Caco-2 (cell line): ENCODE results near the gene PYGL. TPM values are rescaled to one million over a fixed set of nuclear protein-coding genes. Genes with fewer than 3 reads are reported as not detected.

Experiments used
- BruUV-seq: library from RNA; stranded (reverse); fragments of 400-500 nt; replicated peaks from 2 replicates; lab custom pipeline; 2021; lab: Mats Ljungman, UMichigan
- CTCF ChIA-PET: fragments of 300-600 bp; sonication (Branson Sonifier 250); formaldehyde crosslinking; loops from one replicate; lab custom pipeline; 2022; ENCODE audit warnings: antibody characterized with exemption; lab: Charles Lee
- POLR2A ChIA-PET: fragments of 300-600 bp; sonication (Branson Sonifier 250); formaldehyde crosslinking; loops from one replicate; lab custom pipeline; 2022; ENCODE audit warnings: antibody characterized with exemption; lab: Charles Lee
- DNase-seq, 2 experiments: peaks; one replicate each; pipeline versions ENCODE4 v3.0.0 to v3.0.0-alpha.2; 2020 to 2022
- H3K27me3 ChIP-seq: replicated peaks from 2 replicates; pipeline ENCODE4 v1.6.0; 2011; ENCODE audit warnings: low read length; ENCODE audit not compliant: control insufficient read depth, insufficient read depth
- H3K36me3 ChIP-seq: 2 replicates; pipeline ENCODE4 v1.5.1; 2011; ENCODE audit warnings: low read length; ENCODE audit not compliant: control insufficient read depth, insufficient read depth
- H3K4me1 ChIP-seq: fragments of 250-450 bp; sonication (Bioruptor Pico); 2 replicates; pipeline ENCODE4 v1.5.1; 2020; ENCODE audit warnings: mild to moderate bottlenecking
- H3K4me3 ChIP-seq: 2 replicates; pipeline ENCODE4 v1.5.1; 2011; ENCODE audit warnings: low read depth, mild to moderate bottlenecking, control low read depth, low read length
- H3K9me3 ChIP-seq: fragments of 250-450 bp; sonication (Bioruptor Pico); 2 replicates; pipeline ENCODE4 v1.5.1; 2020; ENCODE audit warnings: mild to moderate bottlenecking, moderate library complexity
- H3K27ac Mint-ChIP-seq: one replicate; pipeline ENCODE4 v1.8.0; 2022; ENCODE audit warnings: mixed read lengths; ENCODE audit not compliant: unreplicated experiment
- H3K27me3 Mint-ChIP-seq: one replicate; pipeline ENCODE4 v1.8.0; 2022; ENCODE audit warnings: mixed read lengths; ENCODE audit not compliant: insufficient read depth, unreplicated experiment
- H3K36me3 Mint-ChIP-seq: one replicate; pipeline ENCODE4 v1.8.0; 2022; ENCODE audit warnings: mild to moderate bottlenecking, mixed read lengths; ENCODE audit not compliant: insufficient read depth, unreplicated experiment
- H3K4me1 Mint-ChIP-seq: one replicate; pipeline ENCODE4 v1.8.0; 2022; ENCODE audit warnings: low read depth, mixed read lengths; ENCODE audit not compliant: unreplicated experiment
- H3K4me3 Mint-ChIP-seq: one replicate; pipeline ENCODE4 v1.8.0; 2022; ENCODE audit warnings: mild to moderate bottlenecking, moderate library complexity, mixed read lengths; ENCODE audit not compliant: unreplicated experiment
- H3K9me3 Mint-ChIP-seq: one replicate; pipeline ENCODE4 v1.8.0; 2022; ENCODE audit warnings: mixed read lengths; ENCODE audit not compliant: unreplicated experiment
- CTCF ChIP-seq, 2 experiments: fragments of 200-600 bp in 1 of 2; IDR thresholded peaks; 1 replicate in 1 of 2; 2 replicates in 1 of 2; pipeline versions ENCODE4 v1.5.1 to v1.8.0; 2011 to 2022; ENCODE audit warnings: antibody characterized with exemption in 1 of 2, control low read depth in 1 of 2, inconsistent platforms in 1 of 2, low read depth in 1 of 2, low read length in 1 of 2, mild to moderate bottlenecking in 1 of 2, moderate library complexity in 1 of 2; ENCODE audit not compliant: insufficient read depth in 1 of 2, severe bottlenecking in 1 of 2, unreplicated experiment in 1 of 2
- intact Hi-C: fragments of 100-400 bp; cut with micrococcal nuclease; formaldehyde crosslinking; loops from one replicate; pipeline ENCODE4 v1.10.0; 2022; ENCODE audit not compliant: unreplicated experiment
- total RNA-seq: library from RNA; stranded (reverse); gene quantifications from 2 replicates; pipeline ENCODE4 v1.2.3, GENCODE V29; 2022

PYGL gene
- total RNA-seq, 1 experiment from 2014 or later: 98.1 TPM

GRCh38 chr14:50865391-50866076, 78.7 kb downstream of the PYGL start:
- Histone ChIP-seq H3K27me3 (no peaks in the 10 kb centered on the region; the same call in 1 of the 2 replicates), H3K4me1 (no peaks in the 10 kb centered on the region), H3K4me3 (no peak overlapping the region), H3K9me3 (no peaks in the 10 kb centered on the region), H3K36me3 (no peaks in the 10 kb centered on the region)
- ChIA-PET CTCF (no interaction called here), POLR2A (no interaction called here)
- Mint-ChIP-seq H3K36me3 (no peaks in the 10 kb centered on the region), H3K4me3 (no peak overlapping the region), H3K4me1 (no peaks in the 10 kb centered on the region), H3K27ac (no peak overlapping the region), H3K27me3 (peaks cover 9% of the 10 kb centered on the region), H3K9me3 (no peaks in the 10 kb centered on the region)
- BruUV-seq: no TSS peak
- no peak for DNase-seq
- intact Hi-C loops: no loop called here
- no peak for TF ChIP-seq CTCF (IDR thresholded peaks at IDR 0.05; ENCODE audit: insufficient read depth in 1 of 2, low read depth in 1 of 2, low read length in 1 of 2, severe bottlenecking in 1 of 2, unreplicated experiment in 1 of 2)

GRCh38 chr14:50864946-50865345, 79.3 kb downstream of the PYGL start:
- POLR2A ChIA-PET: no interaction called here
- DNase-seq: no peak
- TF ChIP-seq CTCF (IDR thresholded peaks at IDR 0.05; ENCODE audit: insufficient read depth in 1 of 2, low read depth in 1 of 2, low read length in 1 of 2, severe bottlenecking in 1 of 2, unreplicated experiment in 1 of 2): no peak
- BruUV-seq: no TSS peak
- H3K36me3 ChIP-seq: no peaks in the 10 kb centered on the region
- intact Hi-C loops: no loop called here
- H3K4me3 Mint-ChIP-seq: no peak overlapping the region
- CTCF ChIA-PET: no interaction called here
- no peaks in the 10 kb centered on the region for H3K9me3 Mint-ChIP-seq
- no peaks in the 10 kb centered on the region for H3K4me1 Mint-ChIP-seq
- peaks cover 6% of the 10 kb centered on the region for H3K27me3 Mint-ChIP-seq
- H3K36me3 Mint-ChIP-seq: no peaks in the 10 kb centered on the region
- H3K4me1 ChIP-seq: no peaks in the 10 kb centered on the region
- H3K9me3 ChIP-seq: no peaks in the 10 kb centered on the region
- no peaks in the 10 kb centered on the region; the same call in 1 of the 2 replicates for H3K27me3 ChIP-seq
- no peak overlapping the region for H3K27ac Mint-ChIP-seq
- H3K4me3 ChIP-seq: no peak overlapping the region

GRCh38 chr14:50864237-50864636, 80.0 kb downstream of the PYGL start:
- H3K27me3 Mint-ChIP-seq: peaks cover 6% of the 10 kb centered on the region
- POLR2A ChIA-PET: interaction anchor here (0.6 kb wide), 1 partner anchor 41 kb away, joined by 7 read pairs; no protein-coding TSS in a partner anchor
- no peaks in the 10 kb centered on the region for H3K9me3 Mint-ChIP-seq
- no peak overlapping the region for H3K4me3 Mint-ChIP-seq
- H3K4me1 Mint-ChIP-seq: no peaks in the 10 kb centered on the region
- no peaks in the 10 kb centered on the region for H3K9me3 ChIP-seq
- no peaks in the 10 kb centered on the region for H3K36me3 ChIP-seq
- H3K36me3 Mint-ChIP-seq: no peaks in the 10 kb centered on the region
- no peak for TF ChIP-seq CTCF (IDR thresholded peaks at IDR 0.05; ENCODE audit: insufficient read depth in 1 of 2, low read depth in 1 of 2, low read length in 1 of 2, severe bottlenecking in 1 of 2, unreplicated experiment in 1 of 2)
- no peaks in the 10 kb centered on the region for H3K4me1 ChIP-seq
- no peak overlapping the region for H3K4me3 ChIP-seq
- BruUV-seq: no TSS peak
- H3K27me3 ChIP-seq: no peaks in the 10 kb centered on the region; the same call in 1 of the 2 replicates
- CTCF ChIA-PET: no interaction called here
- no peak overlapping the region for H3K27ac Mint-ChIP-seq
- intact Hi-C loops: no loop called here
- DNase-seq: no peak
